Hippocampal formation (tissue), 2 donors: Measurements from ENCODE around the gene GYG1.

Experiments
- DNase-seq, 2 donors: peaks; one replicate each; lab custom pipeline; 2025; lab: John Stamatoyannopoulos, UW

The GYG1 gene

GRCh38 chr3:149016669-149017541 is 25.6 kb downstream of the GYG1 start:
- DNase-seq = no peak

- no peak for DNase-seq
Observed at GRCh38 chr3:149018247-149018646, 26.9 kb downstream of the GYG1 start.

GRCh38 chr3:149019580-149019979 is 28.2 kb downstream of the GYG1 start:
- no peak for DNase-seq

GRCh38 chr3:149020196-149020838 is 29.0 kb downstream of the GYG1 start:
- DNase-seq = peak; percentile 6 to 18

- no peak for DNase-seq
Observed at GRCh38 chr3:149020839-149021252, 29.5 kb downstream of the GYG1 start.

- no peak for DNase-seq
Observed at GRCh38 chr3:149021830-149022229, 30.5 kb downstream of the GYG1 start.

GRCh38 chr3:149023951-149024350 is 32.6 kb downstream of the GYG1 start:
- no peak for DNase-seq

GRCh38 chr3:149026718-149027117 is 35.4 kb downstream of the GYG1 start:
- no peak for DNase-seq

GRCh38 chr3:149031096-149031495 is 39.8 kb downstream of the GYG1 start:
- DNase-seq = no peak

- no peak for DNase-seq
Observed at GRCh38 chr3:149037684-149038083, 46.3 kb downstream of the GYG1 start.

- DNase-seq = no peak
Observed at GRCh38 chr3:149038322-149038721, 47.0 kb downstream of the GYG1 start.

GRCh38 chr3:149042789-149043386 is 51.5 kb downstream of the GYG1 start:
- DNase-seq = no peak

GRCh38 chr3:149044339-149045083 is 53.2 kb downstream of the GYG1 start:
- no peak for DNase-seq

GRCh38 chr3:149055575-149055974 is 64.2 kb downstream of the GYG1 start:
- no peak for DNase-seq

GRCh38 chr3:149058198-149058597 is 66.9 kb downstream of the GYG1 start:
- DNase-seq = no peak

GRCh38 chr3:149058602-149059001 is 67.3 kb downstream of the GYG1 start:
- no peak for DNase-seq

GRCh38 chr3:149061776-149062175 is 70.4 kb downstream of the GYG1 start:
- no peak for DNase-seq

GRCh38 chr3:149067883-149068282 is 76.5 kb downstream of the GYG1 start:
- no peak for DNase-seq
